ENCODE results near the gene CAMKK1.

CAMKK1 gene

GRCh38 chr17:3917391-3917931 lies 24.6 kb upstream of the CAMKK1 start:
- no peak for DNase-seq

DNA sequence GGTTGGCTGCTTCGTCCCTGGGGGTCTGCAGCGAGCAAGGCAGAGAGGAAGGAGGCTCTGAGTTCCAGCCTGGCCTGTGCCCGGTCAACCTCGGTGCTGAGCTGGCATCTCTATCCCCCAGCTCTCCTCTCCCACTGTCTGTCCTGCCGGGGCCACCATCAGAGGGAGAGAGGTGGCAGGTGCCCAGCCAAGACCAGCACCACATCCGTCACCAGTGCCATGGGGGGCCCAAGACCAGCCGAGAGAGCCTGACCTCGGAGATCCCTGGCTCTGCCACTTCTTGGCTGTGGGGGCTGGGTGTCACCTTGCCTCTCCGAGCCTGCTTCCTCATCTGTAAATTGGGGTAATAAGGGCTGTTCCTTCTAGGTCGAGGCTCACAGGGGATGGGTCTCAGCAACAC lies 24.0 kb upstream of the CAMKK1 start:
- no peak for DNase-seq

DNA sequence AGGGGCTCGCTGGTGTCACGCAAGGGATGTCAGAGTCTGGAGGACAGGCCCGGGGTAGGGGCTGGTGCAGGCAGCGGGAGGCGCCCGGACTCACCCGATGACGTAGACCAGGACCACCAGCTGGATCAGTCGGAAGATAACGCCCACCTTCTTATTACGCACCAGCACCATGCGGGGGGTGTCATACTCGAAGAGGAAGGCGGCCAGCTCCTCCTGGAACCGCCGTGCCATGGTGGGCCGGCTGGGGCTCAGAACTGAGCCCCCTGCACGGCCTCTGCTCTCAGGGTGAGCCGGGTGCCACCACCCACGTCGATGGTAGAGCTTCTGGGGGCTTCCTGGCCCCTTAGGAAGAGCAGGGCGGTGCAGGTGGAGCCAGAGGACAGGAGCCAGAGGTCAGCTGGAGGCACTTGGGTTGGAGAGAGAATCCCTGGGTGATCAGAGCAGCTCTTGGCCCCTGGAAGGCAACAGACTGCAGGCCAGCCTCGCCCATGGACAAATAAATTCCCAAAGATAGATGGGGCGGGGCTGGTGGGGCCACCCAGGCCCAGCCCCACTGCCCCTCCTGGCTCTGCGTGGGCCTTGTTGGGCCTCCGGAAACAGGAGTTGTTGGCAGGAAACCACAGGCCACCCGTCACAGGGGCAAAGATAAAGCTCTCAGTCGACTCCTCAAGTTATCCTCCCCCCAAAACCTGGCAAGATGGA lies 23.3 kb upstream of the CAMKK1 start, which contains the start of gene P2RX1:
TSS of gene P2RX1 (minus strand) at position 471 of the 702 bp plus-strand sequence. CDS start at position 231, 240 bp downstream.
- no peak for DNase-seq

DNA sequence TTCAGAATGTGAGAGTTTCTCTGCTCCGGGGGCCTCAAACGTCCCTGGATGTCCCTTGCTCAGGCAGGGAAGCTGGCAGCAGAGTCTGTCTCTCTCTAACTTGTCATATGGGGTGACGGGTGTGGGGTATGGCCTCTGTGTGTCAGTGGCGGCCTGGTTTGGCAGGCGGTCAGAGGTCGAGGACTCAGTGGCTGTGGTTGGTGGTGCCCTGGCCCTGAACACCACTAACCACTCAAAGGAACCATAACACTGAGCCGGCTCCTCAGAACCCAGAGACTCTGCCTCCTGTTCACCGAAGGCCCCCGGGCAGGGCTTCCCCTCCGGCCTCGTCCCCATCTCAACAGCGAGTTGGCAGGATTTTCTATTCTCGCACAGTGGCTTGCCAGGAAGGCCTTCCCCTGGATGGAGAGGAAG lies 22.7 kb upstream of the CAMKK1 start:
- no peak for DNase-seq

DNA sequence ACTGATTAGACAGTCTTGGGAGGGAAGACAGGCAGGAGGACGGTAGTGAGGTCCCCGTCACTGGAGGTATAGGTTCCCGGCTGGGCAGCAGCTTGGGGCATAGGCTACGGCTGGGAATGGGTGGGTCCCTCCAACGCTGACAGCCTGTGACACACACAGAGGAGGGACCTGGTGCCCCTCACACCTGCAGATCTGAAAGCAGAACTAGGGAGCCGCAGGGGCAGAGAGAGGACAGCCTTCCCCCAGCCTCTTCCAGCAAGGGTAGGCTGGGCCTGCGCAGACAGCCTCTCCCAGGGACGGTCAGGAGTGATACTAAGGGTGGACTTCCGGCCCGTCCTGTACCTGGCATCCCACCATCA lies 21.4 kb upstream of the CAMKK1 start:
- DNase-seq: no peak

DNA sequence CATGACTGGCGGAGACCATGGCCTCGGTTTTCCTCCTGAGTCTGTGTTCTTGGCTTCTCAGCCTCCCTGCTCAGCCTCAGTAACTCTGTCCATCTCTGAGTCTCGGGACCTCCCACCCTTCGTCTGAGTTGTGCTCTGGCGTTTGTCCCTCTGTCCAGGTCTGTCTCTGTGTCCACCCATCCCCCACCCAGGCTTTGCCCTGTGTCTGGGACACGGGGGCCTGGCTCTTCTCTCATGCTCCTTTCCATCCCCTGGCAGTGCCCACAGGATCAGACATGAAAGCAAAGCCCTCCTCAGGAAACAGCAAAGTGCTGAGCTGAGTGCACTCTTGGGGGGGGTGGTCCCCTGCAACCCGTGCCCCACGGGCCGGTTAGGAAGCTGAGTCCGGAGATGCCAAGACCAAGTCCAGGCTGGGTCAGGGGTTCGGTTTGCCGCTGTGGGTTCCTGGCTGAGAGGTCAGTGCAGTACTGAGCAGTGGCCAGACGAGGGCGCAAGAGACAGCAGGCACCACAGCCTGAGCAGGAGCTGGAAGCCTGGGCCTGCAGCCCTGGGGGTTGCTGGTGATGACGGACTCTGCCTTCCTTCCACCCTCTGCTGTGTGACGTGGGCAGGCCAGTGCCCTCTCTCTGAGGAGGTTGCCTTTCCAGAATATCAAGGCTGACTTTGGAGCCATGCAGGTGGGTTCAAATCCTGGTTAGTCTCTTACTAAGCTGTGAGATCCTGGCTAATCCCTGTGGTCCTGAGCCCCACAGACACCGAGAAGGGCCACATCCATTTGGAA lies 20.9 kb upstream of the CAMKK1 start:
- peak; percentile 54 for DNase-seq

- DNase-seq: no peak
These were observed 20.0 kb upstream of the CAMKK1 start for GRCh38 chr17:3912827-3913226.

DNA sequence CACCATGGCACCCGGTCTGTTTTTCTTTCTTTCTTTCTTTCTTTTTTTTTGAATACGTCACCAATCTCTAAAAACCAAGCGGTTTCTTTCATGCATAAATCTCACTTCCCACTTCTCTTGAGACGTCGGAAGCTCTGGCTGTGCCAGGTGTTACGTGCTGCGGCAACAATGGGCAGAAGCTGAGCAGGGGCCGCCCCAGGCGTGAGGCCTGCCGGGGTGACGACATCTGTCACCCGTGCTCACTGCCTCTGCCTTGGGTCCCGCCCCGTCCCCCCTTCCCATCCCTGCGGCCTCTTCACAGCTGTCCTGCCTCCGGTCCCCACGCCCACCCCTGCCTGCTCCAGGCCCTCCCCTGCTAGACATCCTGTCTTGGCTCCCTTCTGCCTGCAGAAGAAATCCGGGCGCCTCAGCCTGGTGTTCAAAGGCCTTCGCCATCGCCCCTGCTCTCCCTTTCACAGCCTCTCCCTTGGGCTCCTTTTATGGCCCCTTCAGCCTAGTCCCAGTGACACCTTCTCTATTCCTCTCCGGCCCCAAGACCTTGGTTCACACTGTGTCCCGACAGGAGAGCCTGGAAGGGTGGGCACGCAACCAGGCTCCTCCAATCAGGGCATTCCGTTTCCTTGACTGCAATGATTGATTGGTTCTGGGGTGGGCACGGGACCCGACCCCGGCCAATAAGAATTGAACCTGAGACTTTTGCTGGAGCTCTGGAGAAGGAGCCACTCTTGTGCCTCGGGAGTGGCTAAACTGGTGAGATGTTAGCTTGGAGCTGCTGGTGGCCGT lies 18.6 kb upstream of the CAMKK1 start:
- no peak for DNase-seq

DNA sequence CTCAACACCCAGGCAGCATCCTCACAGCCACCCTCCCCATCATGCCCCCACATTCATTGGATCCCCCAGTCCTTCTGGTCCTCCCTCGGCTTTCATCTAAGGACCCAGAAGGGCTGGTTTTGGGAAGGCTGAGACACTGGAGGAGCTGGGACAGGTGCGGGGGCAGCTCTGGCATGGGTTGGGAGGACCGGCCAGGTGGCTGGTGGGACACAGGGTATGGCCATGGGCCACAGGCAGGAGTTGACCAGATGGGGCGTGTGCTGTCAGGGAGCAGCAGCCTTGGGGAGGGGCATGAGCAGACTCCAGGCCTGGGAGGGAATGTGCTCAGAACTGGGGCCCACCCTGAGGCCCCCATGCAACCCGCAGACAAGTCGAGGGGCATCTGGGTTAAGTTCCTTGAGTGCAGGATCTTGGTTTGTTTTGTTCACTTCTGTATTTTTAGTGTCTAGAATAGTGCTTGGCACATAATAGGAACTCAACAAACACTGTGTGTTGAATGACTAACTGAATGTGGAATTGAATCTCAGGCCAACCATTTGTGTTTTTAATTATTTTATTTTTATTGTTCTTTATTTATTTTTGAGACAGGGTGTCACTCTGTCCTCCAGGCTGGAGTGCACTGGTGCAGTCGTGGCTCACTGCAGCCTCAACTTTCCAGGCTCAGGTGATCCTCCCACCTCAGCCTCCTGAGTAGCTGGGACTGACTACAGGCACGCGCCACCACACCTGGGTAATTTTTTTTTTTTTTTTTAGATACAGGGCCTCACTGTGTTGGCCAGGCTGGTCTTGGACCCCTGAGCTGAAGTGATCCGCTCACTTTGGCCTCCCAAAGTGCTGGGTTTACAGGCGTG lies 17.8 kb upstream of the CAMKK1 start:
- no peak for DNase-seq

GRCh38 chr17:3909257-3909656 lies 16.4 kb upstream of the CAMKK1 start:
- no peak for DNase-seq

- DNase-seq: no peak
These were observed 14.8 kb upstream of the CAMKK1 start for GRCh38 chr17:3907483-3908216.

DNA sequence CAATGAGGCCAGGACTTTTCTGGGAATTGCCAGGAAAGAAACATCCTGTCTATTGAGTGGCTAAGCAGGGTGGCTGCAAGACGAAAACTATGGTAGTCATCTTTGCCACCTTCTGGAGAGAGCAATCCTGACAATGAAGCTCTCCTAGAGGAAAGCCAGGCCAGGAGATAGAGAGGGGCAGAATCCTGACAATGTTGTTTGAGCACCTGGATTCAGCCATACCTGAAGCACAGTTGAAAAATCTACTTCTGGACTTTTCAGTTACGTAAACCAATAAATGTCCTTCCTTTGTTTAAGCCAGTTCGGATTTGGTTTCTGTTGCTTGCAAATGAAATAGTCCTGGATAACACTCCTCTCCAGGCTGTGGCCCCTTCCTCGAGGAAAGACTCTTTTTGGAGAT lies 14.0 kb upstream of the CAMKK1 start:
- no peak for DNase-seq

DNA sequence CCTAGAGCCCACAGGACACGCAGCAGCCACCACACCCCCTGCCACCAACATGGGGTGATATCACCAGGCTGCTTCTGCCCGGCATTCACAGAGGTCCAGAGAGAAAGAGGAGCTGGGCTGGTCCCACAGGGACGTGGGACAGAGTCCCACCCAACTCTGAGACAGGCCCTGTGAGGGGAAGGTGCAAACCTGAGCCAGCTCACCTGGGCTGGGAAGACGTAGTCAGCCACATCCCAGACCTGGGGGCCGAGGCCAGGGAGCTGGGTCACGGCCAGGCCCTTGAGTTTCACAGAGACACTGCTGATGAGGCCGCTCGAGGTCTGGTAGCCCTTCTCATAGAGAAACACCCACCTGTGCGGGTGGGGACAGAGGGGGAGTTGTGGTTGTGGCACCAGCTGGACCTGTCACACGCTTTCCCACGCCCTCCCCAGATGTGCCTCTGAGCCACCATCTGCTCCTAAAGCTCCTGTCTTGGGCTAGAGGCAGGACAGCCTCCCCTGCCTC lies 12.2 kb upstream of the CAMKK1 start:
- no peak for DNase-seq

- DNase-seq: no peak
These were observed 11.6 kb upstream of the CAMKK1 start for GRCh38 chr17:3904501-3904900.

DNA sequence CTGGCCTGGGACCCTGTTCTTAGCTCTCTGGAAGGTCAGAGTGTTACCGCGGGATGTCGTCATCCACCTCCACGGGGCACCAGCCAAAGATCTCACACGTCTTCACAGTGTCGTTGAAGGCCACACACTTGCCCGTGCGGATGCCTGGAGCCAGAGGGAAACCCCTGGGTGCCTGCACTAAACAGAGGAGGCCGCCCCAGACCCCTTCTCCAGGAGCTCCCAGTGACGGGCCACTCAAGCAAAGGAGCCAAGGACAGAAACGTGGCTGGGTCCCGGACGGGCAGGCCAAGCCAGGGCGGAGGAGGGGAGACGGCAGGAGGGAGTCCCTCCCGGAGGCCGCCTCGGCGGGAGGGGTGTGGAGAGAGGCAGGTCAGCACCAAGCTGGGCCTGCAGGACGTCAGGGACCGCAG lies 11.0 kb upstream of the CAMKK1 start:
- no peak for DNase-seq

DNA sequence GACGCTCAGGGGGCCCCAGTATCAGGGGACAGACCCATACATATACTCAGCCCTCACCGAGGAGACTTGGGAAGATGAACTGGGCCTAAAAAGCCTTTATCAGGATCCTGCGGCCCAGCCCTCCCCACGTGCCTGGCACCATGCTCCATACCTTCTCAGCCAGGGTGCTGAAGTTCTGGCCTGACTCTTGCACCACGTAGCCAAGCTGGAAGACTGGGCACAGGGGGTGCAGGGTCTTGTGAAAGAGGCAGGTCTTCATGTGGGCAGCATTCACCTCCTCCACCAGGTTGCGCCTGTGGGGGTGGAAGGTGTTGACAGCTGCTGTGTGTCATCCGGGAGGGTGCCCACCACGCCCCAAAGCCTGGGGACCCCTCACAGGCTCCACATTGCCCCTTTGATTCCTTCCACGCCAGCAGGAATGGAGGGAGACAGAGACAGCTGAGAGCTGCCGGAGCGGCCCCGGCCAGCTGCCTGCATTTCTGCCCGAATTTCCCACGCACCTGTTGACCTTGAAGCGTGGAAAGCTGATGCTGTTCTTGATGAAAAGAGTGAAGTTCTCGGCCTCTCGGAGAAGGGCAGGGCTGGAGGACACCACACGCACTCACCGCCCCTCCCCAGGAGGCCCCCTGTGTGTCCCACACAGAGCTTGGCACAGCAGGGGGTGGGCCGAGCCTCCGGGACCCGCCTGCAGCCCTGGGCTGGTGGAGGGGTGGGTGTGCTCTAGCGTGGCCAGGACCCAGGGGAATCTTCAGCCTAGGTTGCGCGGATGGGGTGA lies 10.4 kb upstream of the CAMKK1 start:
- DNase-seq: no peak

DNA sequence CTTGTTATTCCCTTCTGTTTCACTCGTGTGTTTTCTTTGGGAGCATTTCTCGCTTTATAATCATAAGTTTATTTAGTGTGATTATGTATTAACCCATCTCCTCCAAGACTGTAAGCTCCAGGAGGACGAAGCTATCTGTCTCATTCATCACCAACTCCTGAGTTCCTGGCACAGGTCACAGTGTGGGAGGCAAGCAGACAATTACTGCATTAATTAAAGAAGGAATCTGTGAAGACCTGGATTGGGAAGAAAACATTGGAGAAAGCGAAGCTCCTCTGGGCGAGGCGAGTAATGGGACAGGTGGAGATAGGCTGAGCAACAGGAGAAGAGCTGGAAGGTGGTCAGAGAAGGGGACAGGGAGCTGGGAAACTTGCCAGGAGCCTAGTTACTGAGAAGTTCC lies 7.8 kb upstream of the CAMKK1 start:
- peak; percentile 9 for DNase-seq

DNA sequence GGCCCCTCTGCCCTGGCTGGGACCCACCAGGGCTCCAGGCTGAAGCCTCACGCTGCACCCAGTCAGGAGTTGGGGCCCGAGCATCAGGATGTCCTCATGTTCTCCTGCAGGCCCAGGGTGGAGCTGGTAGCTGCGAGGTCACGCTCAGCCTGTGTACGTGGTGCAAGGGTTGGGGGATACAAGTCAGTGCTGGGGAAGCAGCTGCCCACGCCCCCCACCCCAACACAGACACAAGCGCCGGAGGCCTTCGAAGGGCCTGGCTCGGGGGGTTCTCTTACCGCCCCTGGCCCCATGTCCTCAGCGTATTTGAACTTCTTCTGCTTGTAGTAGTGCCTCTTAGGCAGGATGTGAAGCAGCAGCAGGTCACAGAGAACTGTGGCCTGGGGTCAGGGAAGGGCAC lies 4.9 kb upstream of the CAMKK1 start:
- DNase-seq: no peak

DNA sequence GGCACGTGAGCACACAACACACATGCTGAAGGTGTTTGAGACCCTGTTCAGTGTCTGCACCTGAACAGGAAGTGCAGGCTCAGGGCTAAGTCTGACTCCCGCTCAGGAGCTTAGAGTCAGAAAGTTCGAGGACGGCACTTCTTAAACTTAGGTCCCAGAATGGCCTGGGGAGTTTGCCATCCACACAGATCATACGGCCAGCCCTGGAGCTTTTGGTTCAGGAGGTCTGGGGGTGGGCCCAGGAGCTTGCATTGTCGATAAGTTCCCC lies 4.0 kb upstream of the CAMKK1 start:
- DNase-seq: no peak

DNA sequence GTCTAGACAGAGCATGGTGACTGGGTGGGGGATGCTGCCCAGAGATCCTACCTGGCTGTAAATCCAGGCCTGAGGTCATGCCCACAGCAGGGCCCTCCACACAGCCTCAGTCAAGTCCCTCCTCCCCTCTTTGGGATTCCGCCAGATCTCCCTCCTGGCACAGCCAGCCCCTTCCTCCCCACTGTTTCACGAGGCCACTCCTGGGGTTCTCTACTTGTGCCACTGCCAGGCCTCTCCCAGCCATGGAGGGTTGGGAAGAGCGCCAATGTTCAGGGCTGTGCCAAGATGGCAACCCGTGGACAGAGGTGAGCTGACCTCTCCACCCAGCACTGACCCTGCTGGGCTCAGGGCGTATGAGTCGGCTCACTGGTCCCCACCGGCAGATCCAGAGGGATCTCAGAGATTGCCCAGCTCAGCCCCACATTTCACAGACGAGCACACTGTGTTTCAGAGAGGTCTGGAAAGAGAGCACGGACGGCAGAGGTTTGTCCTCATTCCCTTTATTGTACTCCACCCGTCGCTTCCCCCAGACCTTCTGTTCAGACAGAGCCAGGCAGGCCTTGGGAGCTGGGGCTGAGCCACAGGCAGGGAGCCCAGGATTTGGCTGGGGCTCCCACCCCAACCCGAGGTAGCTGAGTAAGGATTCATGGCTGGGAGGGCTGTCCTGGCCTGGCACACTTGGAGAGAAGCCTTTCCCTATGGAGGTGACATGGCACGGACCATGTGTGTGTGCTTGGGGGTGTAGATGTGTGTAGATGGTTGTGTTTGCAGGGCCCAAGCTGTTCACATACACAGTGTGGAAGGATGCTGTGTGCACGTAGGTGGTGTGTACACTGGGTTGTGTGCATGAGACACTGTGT lies 3.5 kb upstream of the CAMKK1 start:
- no peak for DNase-seq

Data from kidney glomerular epithelial cell (primary cell).